Suprapubic skin (tissue), 3 donors: ENCODE data around the gene KRTAP19-1.

Experiments used
- CTCF ChIP-seq, 2 donors: fragments of 200-600 bp in 1 of 2; fragments of 450-650 bp in 1 of 2; sonication (generic) in 1 of 2; IDR thresholded peaks; one replicate each; pipeline ENCODE4 v1.5.1; 2016 to 2019; ENCODE audit warnings: antibody characterized with exemption in 2 of 2, mild to moderate bottlenecking in 1 of 2, moderate library complexity in 1 of 2
- POLR2A ChIP-seq, 2 donors: fragments of 450-650 bp; IDR thresholded peaks; one replicate each; pipeline ENCODE4 v1.6.1; 2017; ENCODE audit warnings: antibody characterized with exemption in 2 of 2, mild to moderate bottlenecking in 2 of 2, moderate library complexity in 2 of 2

- no peak for TF ChIP-seq CTCF (IDR thresholded peaks at IDR 0.05)
- TF ChIP-seq POLR2A (IDR thresholded peaks at IDR 0.05): no peak
These were observed at the start of gene KRTAP19-1 for GRCh38 chr21:30480145-30480544.
